Hematopoietic multipotent progenitor cell treated with erythropoietin and hydrocortisone succinate and interleukin-3 and kit ligand, for 17 days (in vitro differentiated cells): ENCODE measurements around the gene CEP192.

Experiments
- DNase-seq: peaks from one replicate; pipeline ENCODE4 v3.0.0-alpha.2; 2015; ENCODE audit warnings: low spot score

Gene CEP192

DNA sequence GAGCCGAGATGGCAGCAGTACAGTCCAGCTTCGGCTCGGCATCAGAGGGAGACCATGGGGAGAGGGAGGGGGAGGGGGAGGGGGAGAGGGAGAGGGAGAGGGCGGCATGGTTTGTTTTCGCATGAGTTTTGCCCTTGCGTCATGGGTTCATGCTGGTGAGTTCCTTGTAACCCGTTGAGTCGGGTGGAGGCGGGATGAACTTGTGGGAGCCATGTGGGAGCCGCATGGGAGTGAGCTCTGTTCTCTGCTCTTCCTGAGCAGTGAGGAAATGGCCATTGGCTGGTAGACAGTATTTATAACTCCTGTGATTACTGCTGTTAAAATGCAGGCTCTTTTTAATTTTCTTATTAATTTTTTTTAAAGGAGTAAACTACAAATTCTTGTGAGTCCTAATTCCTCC, 108.0 kb downstream of the CEP192 start:
- DNase-seq: no peak

DNA sequence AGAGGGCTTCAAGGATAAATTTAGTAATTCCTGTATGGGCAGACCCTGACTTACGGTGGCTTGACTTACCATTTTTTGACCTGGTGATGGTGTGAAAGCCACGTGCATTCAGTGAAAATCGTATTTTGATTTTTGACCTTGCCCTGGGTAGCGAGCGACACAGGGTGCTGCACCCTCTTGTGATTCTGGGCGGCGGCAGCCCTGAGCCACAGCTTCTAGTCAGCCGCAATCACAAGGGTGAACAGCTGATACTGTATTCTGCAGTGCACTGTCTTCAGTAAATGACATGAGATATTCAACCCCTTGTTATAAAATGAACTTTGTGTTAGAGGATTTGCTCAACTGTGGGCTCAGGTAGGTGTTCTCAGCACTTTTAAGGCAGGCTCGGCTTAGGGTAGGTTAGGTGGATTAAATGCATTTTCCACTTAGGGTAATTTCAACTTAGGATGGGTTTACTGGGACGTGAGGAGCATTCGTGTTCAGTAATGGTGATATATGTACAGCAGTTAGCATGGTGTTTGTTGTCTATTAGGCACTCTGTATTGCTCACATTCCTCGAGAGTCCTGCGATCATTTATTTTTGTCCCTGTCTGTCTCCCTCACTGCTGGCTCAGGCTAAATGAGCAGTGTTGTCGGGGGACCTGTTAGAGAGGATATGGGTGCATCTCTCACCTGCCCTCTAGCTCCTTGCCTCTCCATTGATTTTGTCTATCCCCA, 109.9 kb downstream of the CEP192 start:
- DNase-seq: no peak

GRCh38 chr18:13101659-13102197, 110.6 kb downstream of the CEP192 start:
- DNase-seq: no peak

DNA sequence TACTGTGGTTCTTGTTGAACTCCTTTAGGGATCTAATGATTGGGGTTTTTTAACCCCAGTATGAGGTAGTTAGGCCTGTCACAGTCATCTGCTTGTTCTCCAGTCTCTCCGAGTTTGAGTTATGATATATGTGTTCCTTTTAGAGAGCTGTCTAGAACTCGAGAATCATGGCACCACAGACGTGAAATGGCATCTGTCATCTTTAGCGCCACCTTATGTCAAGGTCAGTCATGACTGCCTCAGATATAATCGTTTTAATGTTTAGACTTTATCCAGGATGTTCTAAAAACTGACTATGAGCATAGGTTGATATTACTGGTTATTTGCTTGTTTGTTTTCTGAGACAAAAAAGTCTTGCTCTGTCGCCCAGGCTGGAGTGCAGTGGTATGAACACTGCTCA, 112.2 kb downstream of the CEP192 start:
- no peak for DNase-seq

DNA sequence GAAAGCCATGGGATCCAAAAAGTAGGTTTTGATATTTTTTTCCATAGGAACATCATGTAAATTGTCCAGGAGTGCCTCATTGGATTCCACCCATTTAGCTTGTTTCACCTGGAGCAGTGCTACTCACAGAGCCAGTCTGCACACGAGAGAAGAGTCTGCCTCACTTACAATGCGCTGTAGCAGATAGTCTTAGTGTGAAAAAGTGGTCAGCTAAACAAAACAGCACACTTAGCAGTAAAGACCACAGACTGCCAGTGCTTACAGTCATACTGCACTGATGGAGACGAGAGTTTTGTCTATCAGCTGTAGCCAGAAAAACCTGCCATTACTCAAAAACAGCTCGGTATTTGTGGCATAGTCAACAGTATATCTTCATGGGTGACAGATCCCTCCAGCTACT, 113.9 kb downstream of the CEP192 start:
- DNase-seq: no peak

DNA sequence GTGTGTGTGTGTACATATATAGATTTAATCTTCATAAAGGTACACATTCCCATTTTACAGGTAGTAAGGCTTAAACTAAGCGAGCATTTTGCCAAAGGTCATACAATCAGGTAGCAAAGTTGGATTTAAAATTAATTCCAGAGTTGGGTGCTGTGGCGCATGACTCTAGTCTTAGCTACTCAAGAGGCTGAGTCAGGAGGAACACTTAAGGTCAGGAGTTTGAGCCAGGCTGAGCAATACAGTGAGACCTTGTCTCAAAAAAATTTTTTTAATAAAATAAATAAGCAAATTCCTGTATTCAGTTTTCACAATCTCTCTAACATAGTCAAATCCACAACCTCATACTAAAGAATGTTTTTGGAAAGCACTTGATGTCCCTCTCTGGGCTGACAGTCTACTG, 115.9 kb downstream of the CEP192 start:
- DNase-seq: no peak

DNA sequence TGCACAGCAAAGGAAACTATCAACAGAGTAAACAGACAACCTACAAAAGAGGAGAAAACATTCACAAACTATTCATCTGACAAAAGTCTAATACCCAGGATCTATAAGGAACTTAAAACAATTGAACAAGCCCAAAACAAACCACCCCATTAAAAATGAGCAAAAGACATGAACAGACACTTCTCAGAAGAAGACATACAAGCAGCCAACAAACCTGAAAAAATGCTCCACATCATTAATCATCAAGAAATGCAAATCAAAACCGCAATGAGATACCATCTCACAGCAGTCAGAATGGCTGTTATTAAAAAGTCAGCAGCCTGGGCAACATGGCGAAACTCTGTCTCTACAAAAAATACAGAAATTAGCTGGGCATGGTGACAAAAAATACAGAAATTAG, 117.2 kb downstream of the CEP192 start:
- no peak for DNase-seq

- no peak for DNase-seq
Observed at GRCh38 chr18:13110559-13110958, 119.4 kb downstream of the CEP192 start.

GRCh38 chr18:13112982-13113381, 121.8 kb downstream of the CEP192 start:
- DNase-seq: no peak

- no peak for DNase-seq
Observed at GRCh38 chr18:13120255-13120654, 129.1 kb downstream of the CEP192 start.

- DNase-seq: no peak
Observed at GRCh38 chr18:13120983-13121441, 129.8 kb downstream of the CEP192 start.

- no peak for DNase-seq
Observed at GRCh38 chr18:13124411-13124810, 133.2 kb downstream of the CEP192 start.

GRCh38 chr18:13125191-13125590, 134.0 kb downstream of the CEP192 start:
- no peak for DNase-seq

GRCh38 chr18:13126966-13127598, 135.9 kb downstream of the CEP192 start:
- DNase-seq: no peak

- DNase-seq: no peak
Observed at GRCh38 chr18:13131283-13131682, 140.1 kb downstream of the CEP192 start.

- DNase-seq: no peak
Observed at GRCh38 chr18:13134551-13135401, 143.6 kb downstream of the CEP192 start.

- DNase-seq: no peak
Observed at GRCh38 chr18:13136056-13136903, 145.1 kb downstream of the CEP192 start.

- DNase-seq: no peak
Observed at GRCh38 chr18:13136904-13137669, 145.9 kb downstream of the CEP192 start.

GRCh38 chr18:13137670-13138419, 146.7 kb downstream of the CEP192 start:
- DNase-seq: peak; percentile 85
